ENCODE data around the gene MED12L.

MED12L gene

GRCh38 chr3:151262871-151263525 lies 177.5 kb downstream of the MED12L start:
- TF ChIP-seq CTCF (IDR thresholded peaks at IDR 0.05): no peak

GRCh38 chr3:151264605-151265004 lies 179.1 kb downstream of the MED12L start:
- no peak for TF ChIP-seq CTCF (IDR thresholded peaks at IDR 0.05)

GRCh38 chr3:151265166-151265565 lies 179.7 kb downstream of the MED12L start:
- no peak for TF ChIP-seq CTCF (IDR thresholded peaks at IDR 0.05)

GRCh38 chr3:151265866-151266265 lies 180.4 kb downstream of the MED12L start:
- no peak for TF ChIP-seq CTCF (IDR thresholded peaks at IDR 0.05)

GRCh38 chr3:151267066-151267465 lies 181.6 kb downstream of the MED12L start:
- TF ChIP-seq CTCF (IDR thresholded peaks at IDR 0.05): no peak

GRCh38 chr3:151268267-151269235 lies 183.1 kb downstream of the MED12L start:
- no peak for TF ChIP-seq CTCF (IDR thresholded peaks at IDR 0.05)

GRCh38 chr3:151269631-151270030 lies 184.2 kb downstream of the MED12L start:
- no peak for TF ChIP-seq CTCF (IDR thresholded peaks at IDR 0.05)
